GM21423 (cell line): ENCODE data around the gene ASTL.
"Not testable (repeated sequence)": the region's sequence is repeated elsewhere in the genome, so short reads cannot be mapped to it uniquely, and the experiment has no call there.

ENCODE experiments used
- ATAC-seq: cut with Tn5 transposase; IDR thresholded peaks from one replicate; pipeline ENCODE4 v1.9.1; 2021; ENCODE audit warnings: mild to moderate bottlenecking, moderate library complexity; ENCODE audit not compliant: unreplicated experiment

The ASTL gene

DNA sequence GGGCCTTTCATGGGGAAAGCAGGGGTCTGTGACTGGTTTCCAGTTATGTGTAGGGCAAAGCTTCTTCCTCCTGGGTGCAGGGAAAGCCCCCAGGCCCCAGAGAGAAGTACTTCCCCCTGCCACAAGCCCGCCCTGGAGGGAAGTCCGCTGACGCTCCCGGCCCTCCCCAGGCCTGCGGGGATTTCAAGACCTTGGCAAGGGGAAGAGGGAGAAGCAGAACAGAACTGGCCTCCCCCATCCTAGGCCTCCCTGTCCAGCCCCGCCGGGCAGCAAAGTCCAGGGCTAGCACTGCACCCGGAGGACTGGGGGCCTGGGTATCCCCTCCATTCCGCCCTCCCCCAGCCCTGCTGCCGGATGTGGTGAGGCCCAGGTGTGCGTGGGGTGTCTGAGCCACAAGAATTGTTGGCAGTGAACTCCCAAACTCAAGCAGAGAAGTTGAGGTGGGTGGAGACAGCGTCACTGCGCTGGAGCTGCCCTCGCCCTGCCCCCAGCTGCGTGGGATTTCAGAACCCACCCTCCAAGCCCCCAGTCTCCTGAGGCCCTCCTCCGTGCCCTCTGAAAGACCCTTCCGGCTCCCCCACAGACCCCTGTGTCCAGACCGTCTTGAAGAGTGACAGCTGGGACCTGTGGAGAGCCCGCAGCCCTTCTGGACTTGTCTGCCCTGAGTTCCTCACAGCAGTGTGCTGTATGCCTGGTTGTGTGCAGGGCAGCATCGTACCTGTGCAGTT lies 8.0 kb upstream of the ASTL start:
- ATAC-seq, result peak; percentile 26

- no peak for ATAC-seq
Observed at GRCh38 chr2:96145848-96146152, 7.5 kb upstream of the ASTL start.

DNA sequence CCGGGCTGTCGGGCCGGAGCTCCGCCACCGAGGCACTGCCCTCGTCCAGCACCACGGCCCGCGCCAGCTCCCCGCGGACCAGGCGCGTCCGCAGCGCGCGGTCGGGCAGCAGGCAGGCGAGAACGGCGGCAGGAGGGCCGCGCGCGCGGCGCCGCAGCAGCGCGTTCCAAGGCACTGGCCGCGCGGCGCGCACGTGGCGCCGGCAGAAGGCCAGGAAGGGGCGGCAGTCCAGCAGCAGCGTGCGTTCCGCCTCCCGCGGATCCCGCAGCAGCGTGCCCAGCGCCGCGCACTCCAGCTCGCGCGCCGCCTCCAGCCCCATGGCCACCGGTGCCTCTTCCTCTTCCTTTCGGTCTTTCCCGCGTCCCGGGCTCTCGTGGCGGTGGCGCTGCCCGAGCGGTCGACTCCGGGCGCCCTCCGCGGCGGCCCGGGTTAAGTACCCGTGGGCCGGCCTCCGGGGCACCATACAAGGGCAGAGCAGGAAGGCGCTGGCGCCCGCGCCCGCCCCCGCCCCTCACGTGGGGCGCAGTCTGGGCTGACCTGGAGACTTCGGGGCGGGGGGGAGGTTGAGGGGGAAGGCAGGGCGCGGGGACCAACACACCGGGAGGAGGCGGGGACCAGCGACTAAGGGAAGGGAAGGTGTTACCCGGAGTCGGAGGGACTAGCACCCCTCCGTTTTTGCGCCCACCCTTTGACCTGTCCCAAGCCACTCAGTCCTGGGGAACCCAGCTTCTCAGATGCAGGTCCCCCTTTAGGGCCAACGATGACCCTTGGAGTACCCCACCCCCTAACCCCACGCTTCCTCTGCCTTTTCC lies 6.9 kb upstream of the ASTL start, which contains the start of gene DUSP2:
TSS of gene DUSP2 (minus strand) at position 405 of the 812 bp plus-strand sequence. CDS start at position 319, 86 bp downstream.
- peak; percentile 54 for ATAC-seq

DNA sequence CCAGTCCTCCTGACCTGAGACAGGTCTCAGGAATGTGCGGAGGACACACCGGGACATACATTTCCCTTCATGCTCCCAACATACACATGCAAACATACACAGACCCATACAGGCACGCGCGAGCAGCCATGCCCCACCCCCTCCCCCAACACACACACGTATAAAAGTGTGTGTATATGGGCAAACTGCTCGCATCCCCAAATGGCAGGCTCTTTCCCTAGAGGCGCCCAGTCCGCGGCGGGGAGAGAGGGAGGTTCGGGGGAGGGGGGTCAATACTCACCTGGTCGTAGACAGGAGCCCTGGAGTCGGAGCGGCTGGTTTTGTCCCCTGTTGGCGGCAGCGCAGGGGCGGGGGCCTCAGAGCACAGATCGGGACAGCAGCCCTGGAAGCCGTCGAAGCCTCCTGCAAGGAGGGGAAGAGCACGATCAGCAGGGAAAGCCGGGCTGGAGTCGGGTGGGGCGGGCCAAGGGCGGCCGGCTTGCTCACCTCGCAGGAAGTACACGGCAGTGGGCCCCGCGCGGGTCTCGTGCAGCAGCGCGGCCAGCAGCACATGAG lies 6.3 kb upstream of the ASTL start:
- no peak for ATAC-seq

- no peak for ATAC-seq
Observed at GRCh38 chr2:96143848-96144480, 5.7 kb upstream of the ASTL start.

DNA sequence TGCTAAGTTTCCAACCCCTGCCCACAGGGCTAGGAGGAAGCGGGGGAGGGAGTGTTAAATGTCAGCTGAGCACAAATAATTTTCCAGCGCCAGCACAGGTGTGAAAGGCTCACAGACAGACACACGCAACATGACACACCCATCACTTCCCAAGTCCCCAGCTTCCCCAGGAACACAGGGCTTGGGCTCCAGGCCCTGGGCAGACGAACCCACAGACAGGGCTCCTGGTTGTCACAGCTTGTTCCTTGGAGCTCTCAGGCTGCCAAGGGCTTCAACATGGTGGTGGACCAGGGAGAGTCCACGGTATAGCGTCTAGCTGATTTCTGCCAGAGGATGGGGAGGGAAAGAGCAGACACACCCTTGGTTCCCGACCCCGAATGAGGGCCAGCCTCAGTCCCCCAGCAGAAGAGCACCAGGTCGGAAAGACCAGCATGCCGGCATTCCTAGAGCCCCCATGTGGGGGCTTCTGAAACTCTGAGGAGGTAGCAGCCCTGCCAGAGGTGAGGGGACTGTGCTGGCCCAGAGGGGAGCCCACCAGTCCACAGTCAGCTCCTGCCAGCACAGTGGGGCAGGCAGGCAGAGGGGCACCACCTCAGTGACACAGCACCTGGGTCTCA lies 5.0 kb upstream of the ASTL start:
- no peak for ATAC-seq

DNA sequence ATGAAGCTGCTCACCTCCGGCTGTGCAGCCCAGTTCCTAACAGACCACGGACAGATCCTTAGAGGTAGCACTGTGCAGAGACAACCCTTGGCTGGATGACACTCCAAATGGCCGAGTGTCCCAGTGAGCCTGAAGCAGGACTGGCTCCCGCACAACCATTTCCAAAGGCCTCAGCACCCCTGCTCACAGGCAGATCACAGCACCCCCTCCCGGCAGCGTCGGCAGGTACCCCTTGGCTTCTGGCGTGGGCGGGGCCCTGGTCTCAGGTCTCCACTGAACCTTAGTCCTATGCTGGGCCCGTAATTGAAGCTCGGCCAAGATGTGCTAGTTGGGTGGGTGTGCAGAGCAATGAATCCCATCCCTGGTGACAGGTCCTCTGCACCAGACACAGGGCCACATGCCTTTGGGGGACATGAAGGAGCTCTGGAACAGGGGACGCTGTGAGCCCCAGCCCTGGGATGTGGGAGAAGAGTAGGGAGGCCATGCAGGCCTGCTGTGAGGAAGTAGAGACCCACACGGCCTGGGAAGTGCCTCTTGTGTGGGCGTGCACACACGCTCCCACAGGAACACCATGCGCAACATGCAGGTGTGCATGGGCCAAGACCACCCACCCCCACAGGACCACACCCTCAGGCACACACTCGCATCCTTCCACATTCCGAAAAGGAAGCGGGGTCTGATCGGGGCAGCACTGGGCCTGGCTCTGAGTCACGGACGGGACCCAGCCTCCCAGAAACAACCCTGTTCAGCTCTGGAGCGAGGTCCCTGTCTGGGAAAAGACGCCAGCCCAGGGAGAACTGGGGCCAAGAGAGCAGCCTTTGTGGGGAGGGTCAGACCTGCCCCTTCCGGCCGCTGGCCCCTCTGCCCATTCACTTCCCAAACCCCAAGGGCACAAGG lies 4.2 kb upstream of the ASTL start:
- ATAC-seq, result no peak

- ATAC-seq, result not testable (repeated sequence)
Observed at GRCh38 chr2:96141624-96141967, 3.3 kb upstream of the ASTL start.

GRCh38 chr2:96140941-96141623 lies 2.8 kb upstream of the ASTL start:
- no peak for ATAC-seq

- no peak for ATAC-seq
Observed at GRCh38 chr2:96139181-96139758, 968 bp upstream of the ASTL start.

DNA sequence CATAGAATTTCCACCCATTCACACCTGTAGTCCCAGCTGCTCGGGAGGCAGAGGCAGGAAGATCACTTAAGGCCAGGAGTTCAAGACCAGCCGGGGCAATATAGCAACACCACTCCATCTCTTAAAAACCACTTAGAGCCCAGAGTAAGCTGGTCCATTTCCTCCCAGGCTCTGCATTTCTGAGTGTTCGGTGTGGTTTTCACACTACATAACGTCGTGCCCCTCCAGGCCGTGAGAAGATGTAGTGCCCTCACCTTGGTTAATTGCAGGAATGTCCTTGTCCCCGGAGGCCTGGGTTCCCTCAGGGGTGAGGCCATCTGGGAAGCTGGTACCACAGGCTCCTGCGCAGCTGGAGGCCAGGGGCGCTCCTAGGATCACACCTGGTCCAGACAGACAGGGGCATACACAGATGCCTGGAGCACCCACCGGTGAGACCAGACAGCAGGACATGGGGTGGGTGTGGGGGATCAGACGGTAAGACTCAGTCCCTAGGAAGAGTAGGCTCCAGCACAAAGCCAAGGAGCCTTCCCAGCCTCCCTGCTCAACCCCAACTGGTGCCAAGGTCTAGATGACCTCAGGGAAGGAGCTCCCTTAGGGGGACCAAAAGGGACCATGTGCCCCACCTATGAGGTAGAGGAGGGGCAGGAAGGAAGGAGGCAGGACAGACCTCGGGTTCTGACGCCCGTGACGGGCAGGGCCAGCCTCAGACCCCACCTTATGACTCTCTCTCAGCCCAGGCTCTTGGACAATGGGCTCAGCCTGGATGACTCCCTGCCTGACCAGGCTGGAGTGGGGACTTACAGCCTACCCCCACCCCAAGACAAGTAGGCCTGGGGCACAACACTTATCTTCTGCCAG lies 752 bp downstream of the ASTL start:
- ATAC-seq, result no peak

- ATAC-seq, result no peak
Observed at GRCh38 chr2:96136129-96136720, 2.1 kb downstream of the ASTL start.

DNA sequence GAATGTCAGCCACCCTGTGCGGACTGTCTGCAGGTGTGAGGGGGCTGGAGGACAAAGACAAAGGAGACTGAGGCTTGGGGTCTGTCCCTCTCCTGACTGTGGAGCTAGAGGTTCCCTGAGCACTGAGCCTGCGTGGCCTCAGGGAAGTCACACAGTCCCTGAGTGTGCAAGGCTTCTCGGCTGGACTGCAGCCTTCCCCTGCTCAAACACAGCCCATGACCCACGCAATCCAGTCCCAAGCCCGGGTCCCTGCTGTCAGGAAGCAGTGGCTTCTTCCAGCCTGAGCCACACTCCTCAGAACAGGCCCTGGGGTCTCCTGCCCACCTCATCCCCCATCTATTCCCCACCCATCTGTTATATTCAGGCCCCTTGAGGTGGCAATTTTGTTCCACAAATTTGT lies 2.7 kb downstream of the ASTL start:
- ATAC-seq, result no peak

- ATAC-seq, result no peak
Observed at GRCh38 chr2:96135171-96135570, 3.1 kb downstream of the ASTL start.

DNA sequence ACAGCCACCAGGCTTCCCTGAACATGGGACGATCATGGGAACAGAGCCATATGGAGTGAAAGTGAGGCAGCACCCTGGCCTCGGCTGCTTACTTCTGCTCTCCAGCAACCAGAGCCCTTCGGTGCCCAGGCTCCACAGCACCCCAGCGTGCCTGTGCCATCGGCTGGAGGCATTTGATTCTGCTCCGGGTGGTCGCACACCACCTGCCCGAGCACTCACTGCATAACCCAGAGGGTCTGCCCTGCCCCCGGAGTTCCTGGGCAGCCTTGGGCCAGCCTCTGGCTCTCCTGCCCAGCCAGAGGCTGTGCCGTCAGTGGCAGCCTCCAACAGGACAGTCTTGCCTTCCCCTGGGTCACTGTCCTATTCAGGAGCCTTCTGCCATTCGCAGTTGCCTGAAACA lies 3.9 kb downstream of the ASTL start:
- ATAC-seq, result no peak

DNA sequence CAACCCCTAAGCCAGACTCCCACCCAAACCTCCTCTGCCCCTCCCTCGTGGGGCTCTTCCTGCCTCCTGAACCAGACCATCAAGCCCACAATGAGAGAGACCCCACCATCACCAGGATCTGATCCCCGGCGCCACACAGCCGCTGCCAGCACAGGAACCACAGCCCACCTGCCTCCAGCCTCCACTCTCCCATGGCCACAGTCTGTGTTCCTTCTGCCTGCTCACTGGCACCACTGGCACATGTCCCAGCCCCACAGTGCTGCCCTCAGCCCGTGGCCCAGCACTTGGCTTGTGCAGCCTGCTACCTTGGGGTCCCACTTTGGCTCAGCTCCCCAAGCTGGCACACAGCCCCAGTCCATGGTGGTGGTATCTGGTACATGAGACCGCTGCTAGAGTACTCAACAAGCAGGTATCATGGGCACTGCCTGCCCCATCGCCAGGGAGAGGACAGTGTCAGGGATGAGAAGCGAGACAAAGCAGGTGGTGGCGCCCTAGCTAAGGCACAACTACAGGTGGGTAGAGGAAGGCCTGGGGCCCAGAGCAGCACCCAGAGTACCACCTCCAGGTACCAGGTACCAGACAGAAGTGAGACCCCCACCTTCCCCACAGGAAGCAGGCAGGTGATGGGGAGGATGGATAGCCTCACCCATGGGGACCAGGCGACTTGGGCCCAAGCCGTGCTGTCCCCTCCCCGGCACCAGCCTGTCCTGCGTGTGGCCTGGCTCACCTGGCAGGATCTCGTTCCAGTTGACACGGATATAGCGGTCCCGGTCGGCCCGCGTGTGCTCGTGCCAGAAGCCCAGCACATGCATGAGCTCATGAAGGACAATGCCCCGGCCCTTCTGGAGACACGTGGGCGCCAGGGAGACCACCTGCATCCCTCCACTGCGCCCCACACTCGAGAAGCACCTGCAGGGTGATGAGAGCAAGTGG lies 6.2 kb downstream of the ASTL start:
- no peak for ATAC-seq
